Measurements from ENCODE around the gene TSHZ2. TPM values are rescaled to one million over a fixed set of nuclear protein-coding genes. Genes with fewer than 3 reads are reported as not detected.

TSHZ2 gene, protein sequence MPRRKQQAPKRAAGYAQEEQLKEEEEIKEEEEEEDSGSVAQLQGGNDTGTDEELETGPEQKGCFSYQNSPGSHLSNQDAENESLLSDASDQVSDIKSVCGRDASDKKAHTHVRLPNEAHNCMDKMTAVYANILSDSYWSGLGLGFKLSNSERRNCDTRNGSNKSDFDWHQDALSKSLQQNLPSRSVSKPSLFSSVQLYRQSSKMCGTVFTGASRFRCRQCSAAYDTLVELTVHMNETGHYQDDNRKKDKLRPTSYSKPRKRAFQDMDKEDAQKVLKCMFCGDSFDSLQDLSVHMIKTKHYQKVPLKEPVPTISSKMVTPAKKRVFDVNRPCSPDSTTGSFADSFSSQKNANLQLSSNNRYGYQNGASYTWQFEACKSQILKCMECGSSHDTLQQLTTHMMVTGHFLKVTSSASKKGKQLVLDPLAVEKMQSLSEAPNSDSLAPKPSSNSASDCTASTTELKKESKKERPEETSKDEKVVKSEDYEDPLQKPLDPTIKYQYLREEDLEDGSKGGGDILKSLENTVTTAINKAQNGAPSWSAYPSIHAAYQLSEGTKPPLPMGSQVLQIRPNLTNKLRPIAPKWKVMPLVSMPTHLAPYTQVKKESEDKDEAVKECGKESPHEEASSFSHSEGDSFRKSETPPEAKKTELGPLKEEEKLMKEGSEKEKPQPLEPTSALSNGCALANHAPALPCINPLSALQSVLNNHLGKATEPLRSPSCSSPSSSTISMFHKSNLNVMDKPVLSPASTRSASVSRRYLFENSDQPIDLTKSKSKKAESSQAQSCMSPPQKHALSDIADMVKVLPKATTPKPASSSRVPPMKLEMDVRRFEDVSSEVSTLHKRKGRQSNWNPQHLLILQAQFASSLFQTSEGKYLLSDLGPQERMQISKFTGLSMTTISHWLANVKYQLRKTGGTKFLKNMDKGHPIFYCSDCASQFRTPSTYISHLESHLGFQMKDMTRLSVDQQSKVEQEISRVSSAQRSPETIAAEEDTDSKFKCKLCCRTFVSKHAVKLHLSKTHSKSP (N-terminal part only)
- total RNA-seq, result 10 to 100 TPM; 34.1 to 37.8 TPM

DNA sequence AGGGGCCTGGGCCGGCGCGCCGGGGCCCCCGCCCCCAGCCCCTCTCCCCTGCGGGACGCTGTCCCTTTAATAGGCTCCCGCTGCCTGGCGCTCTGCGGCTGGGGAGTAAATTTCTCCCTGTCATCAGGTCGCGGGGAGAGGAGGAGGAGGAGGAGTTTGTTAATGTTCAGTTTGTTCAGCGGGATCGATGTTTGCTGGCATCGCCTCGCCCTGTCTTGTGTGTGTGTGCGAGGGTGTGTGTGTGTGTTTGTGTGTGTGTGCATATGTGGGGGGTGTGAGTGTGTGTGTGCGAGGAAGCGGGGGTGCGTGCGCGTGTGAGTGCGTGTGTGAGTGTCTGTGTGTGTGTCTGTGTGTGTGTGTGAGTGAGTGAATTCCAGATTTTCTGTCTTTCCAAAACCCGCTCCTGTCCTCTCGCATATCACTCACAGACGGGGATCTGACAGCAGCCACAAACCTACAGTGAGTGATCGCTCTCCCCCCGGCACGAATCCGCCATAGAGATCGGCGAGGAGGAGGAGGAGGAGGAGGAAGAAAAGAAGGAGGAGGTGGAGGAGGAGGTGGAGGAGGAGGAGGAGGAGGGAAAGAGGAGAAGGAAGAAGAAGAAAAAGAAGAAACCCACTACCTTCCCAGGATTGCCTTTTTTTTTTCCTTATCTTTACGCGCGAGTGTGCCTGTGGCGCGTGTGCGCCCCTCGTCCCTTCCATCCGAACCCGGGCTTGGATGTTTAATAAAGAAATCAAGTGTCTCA is at the start of gene TSHZ2:
TSHZ2 (plus strand) TSS at position 169 of the 748 bp plus-strand sequence. CDS start 936 bp downstream, outside the sequence.
- Mint-ChIP-seq H3K27ac (peak within 1 kb of the TSS; percentile 98), H3K4me3 (peak within 1 kb of the TSS; percentile 94), H3K9me3 (no peaks in the 10 kb centered on the region), H3K36me3 (ENCODE audit: low read depth) (peaks cover 34% of the 10 kb centered on the region), H3K4me1 (ENCODE audit: low read depth) (peaks cover 34% of the 10 kb centered on the region), H3K27me3 (ENCODE audit: low read depth) (no peaks in the 10 kb centered on the region)
- CTCF ChIA-PET, result no interaction called here
- intact Hi-C loops (cut with micrococcal nuclease), result loop anchor here (5.0 kb wide), 3 partner anchors 100 to 660 kb away; no protein-coding TSS in a partner anchor
- peak; percentile 73 for DNase-seq

DNA sequence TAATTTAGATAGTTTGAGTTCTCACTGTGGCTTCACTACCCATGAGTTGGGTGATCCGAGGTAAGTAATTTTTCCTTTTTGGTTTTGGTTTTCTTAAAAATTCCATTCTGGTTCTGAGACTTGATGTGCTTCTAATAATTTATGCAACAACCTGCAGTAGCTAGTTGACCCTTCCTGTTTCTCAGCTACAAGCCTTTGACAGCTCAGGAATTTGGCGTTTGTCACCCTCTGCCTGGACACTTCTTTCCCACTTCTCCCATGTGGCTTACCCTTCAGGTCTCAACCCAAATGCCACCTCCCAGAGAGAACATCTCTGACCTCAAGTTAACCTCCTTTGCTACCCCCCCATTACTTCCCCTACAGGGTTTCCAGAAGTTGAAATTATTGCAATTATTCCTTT is 49.7 kb upstream of the TSHZ2 start:
- CTCF ChIA-PET, result no interaction called here
- H3K4me1 Mint-ChIP-seq (ENCODE audit: low read depth), result peaks cover 17% of the 10 kb centered on the region
- peaks cover 5% of the 10 kb centered on the region for H3K27me3 Mint-ChIP-seq (ENCODE audit: low read depth)
- no peak overlapping the region for H3K4me3 Mint-ChIP-seq
- H3K27ac Mint-ChIP-seq, result no peak overlapping the region
- intact Hi-C loops (cut with micrococcal nuclease), result no loop called here
- no peak for DNase-seq
- no peaks in the 10 kb centered on the region for H3K36me3 Mint-ChIP-seq (ENCODE audit: low read depth)
- H3K9me3 Mint-ChIP-seq, result no peaks in the 10 kb centered on the region

DNA sequence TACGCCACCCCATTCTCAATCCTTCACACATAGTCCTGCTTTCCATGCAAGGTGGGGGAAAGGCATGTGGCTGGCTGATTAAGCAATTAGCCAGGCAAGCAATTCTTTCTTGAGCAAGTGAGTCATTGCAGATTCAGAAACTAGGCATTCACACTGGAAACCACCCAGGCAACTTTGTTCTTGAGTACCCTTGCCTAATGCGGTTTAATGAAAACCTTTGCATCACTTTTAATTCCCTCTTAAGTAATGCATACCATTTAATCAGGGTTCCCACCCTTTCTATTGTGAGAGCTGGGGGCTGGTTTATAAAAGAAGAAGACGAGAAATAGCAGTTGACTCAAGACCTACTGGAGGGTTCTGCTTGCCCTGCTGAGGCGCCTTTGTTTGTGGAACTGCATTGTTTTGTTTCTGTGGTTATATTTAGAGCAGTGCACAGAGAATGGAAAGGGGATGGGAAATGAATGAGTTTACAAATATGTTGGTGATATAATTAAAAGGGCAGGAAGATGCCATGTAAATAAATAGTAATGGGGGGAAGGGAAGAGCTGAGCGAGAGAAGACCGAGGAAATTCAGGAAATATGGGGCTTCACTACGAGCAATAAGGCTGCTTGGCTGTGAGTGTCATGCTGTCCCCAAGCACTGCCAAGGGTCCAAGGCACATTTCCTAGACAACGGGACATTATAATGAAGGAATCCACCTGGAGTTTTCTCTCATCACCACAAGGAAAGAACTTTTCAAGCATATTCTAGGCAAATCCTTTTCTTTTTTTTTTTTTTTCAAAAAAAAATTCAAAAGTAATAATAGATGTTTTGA is 48.8 kb upstream of the TSHZ2 start:
- CTCF ChIA-PET, result no interaction called here
- intact Hi-C loops (cut with micrococcal nuclease), result no loop called here
- no peak overlapping the region for H3K27ac Mint-ChIP-seq
- DNase-seq, result peak; percentile 45
- H3K27me3 Mint-ChIP-seq (ENCODE audit: low read depth), result peaks cover 5% of the 10 kb centered on the region
- H3K4me3 Mint-ChIP-seq, result peak overlapping the region; percentile 14
- no peaks in the 10 kb centered on the region for H3K36me3 Mint-ChIP-seq (ENCODE audit: low read depth)
- no peaks in the 10 kb centered on the region for H3K9me3 Mint-ChIP-seq
- peaks cover 17% of the 10 kb centered on the region for H3K4me1 Mint-ChIP-seq (ENCODE audit: low read depth)

DNA sequence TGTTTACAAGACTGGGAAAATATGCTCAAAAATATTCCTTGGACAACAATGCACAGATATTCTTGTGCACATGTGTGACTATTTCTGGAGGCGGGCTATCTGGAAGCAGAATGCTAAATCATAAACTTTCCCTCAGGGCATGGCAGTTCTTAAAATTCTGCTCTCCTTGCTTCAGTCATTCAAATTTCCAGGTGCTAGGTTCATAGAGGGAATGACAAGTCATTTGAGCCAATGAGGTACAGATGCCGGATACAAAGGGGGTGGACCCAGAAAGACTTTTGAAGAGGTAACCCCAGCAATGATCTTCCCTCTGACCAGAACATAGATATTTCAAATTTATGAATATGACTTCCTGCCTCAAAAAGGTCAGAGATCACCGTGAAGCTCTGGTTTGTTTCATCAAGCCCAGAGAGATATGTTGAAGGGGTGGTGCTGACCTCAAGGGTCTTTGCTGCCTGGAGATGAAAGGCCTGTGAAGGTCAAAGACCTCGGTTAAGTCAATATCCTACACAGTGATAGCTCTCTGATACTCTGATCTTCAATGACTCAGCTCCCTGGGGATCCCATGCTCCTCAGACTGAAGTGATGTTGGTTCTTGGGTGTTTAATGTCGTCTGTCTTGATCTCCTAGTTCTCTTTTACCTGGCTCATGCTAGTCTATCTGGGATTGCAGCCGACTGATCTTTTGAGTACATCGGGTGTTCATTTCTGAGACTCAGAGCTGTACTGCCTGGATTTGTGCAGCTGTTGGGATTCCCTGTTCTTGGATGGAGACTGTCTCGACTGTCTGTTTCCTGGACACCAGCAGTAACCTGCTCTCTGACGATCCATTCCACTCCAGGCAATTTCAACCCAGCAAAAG is 47.5 kb upstream of the TSHZ2 start:
- intact Hi-C loops (cut with micrococcal nuclease), result no loop called here
- H3K36me3 Mint-ChIP-seq (ENCODE audit: low read depth), result no peaks in the 10 kb centered on the region
- no peaks in the 10 kb centered on the region for H3K9me3 Mint-ChIP-seq
- no peak for DNase-seq
- no peak overlapping the region for H3K27ac Mint-ChIP-seq
- peaks cover 5% of the 10 kb centered on the region for H3K27me3 Mint-ChIP-seq (ENCODE audit: low read depth)
- peaks cover 17% of the 10 kb centered on the region for H3K4me1 Mint-ChIP-seq (ENCODE audit: low read depth)
- H3K4me3 Mint-ChIP-seq, result no peak overlapping the region
- CTCF ChIA-PET, result no interaction called here

DNA sequence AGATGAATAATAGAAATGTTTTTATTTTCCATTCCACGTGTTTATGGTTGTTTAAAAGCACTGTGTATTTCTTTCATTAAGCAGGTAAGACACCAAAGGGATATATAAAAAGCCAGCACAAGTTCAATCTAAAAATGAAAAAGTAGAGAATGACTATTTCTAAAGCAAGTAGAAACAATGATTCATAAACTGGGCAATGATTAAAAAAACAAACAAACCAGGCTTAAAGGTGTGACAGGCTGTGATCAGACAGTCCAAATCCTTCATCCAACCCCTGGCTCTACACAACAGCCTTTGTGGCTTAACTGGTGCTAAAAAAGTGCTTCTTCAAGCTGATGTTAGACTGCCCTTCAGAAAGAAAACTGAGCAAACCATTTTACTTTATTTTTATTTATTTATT is 45.7 kb upstream of the TSHZ2 start:
- H3K27ac Mint-ChIP-seq, result no peak overlapping the region
- no peaks in the 10 kb centered on the region for H3K9me3 Mint-ChIP-seq
- CTCF ChIA-PET, result no interaction called here
- peaks cover 5% of the 10 kb centered on the region for H3K27me3 Mint-ChIP-seq (ENCODE audit: low read depth)
- DNase-seq, result no peak
- no peak overlapping the region for H3K4me3 Mint-ChIP-seq
- H3K36me3 Mint-ChIP-seq (ENCODE audit: low read depth), result no peaks in the 10 kb centered on the region
- peaks cover 17% of the 10 kb centered on the region for H3K4me1 Mint-ChIP-seq (ENCODE audit: low read depth)
- intact Hi-C loops (cut with micrococcal nuclease), result no loop called here

DNA sequence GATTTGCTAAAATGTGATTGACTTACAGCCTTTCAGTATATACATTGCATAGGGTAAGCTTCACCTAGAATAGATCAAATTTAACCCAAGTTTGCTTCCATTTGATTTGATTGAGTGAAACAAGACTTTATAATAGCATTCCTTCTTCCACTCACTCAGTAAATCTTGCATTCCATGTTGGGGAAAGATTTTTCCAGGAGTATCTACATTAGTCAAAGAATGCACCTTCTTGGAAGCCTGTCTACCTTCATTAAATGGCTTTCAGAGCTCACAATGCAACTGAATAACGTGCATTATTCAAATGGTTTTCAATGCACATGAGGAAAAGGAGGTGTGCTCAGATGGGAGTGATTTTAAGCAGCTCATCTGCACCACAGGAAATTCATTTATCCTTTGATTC is 38.3 kb upstream of the TSHZ2 start:
- no peak overlapping the region for H3K4me3 Mint-ChIP-seq
- no peaks in the 10 kb centered on the region for H3K36me3 Mint-ChIP-seq (ENCODE audit: low read depth)

DNA sequence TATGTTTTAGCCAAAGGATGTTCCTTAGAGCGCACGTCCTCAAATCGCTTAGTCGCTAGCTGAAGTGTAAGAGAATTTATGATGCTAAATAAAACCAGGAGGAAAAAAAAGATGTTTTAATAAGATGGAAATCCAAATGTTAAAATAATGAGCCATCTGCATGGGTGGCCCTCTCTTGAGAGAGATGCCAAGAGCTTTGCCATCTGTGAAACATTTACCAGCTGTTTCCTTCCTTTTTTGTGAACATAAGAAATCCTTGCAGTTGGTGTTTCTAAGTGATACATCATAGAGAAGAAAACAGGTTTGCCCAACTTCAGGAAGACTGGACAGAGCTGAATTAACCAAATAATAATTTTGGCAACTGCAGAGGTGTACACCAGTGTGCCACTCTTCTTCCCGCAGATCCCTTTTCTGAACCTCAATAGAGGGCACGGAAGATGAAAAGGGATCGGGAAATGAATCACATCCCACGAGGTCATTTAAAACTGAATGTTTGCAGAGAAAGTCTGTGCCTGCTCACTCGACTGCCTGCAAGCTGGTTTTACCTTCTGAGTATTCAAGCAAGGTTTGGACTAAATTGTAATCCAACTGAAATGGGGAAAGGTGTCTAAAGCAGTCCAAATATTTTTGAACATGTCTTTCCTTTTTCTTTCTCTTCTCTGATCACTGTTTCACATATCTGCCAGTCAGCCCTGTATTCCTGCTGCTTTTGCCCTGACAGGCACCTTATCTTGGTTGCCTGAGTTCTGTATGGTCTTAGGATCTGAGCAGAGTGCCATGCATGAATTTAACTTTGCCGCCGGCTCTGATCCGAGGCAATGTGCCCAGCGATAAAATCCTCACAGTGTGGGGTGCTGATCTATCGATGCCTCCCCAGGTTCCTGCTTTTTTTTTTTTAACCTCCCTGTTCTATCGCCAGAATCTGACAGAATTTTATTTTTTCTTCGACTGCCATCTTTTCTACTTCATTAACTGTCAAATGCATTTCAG is 35.5 kb upstream of the TSHZ2 start:
- Mint-ChIP-seq H3K4me3 (no peak overlapping the region), H3K9me3 (no peaks in the 10 kb centered on the region), H3K36me3 (ENCODE audit: low read depth) (no peaks in the 10 kb centered on the region), H3K27ac (no peak overlapping the region), H3K27me3 (ENCODE audit: low read depth) (no peaks in the 10 kb centered on the region), H3K4me1 (ENCODE audit: low read depth) (peaks cover 2% of the 10 kb centered on the region)
- DNase-seq, result no peak
- CTCF ChIA-PET, result interaction anchor here (0.6 to 0.7 kb wide), 2 partner anchors 33 to 62 kb away, joined by 3 to 5 read pairs; no protein-coding TSS in a partner anchor
- intact Hi-C loops (cut with micrococcal nuclease), result no loop called here

More for the DNA sequence above, 38.3 kb upstream of the TSHZ2 start:
- DNase-seq, result no peak
- no peak overlapping the region for H3K27ac Mint-ChIP-seq
- H3K9me3 Mint-ChIP-seq, result no peaks in the 10 kb centered on the region
- intact Hi-C loops (cut with micrococcal nuclease), result no loop called here
- no peaks in the 10 kb centered on the region for H3K27me3 Mint-ChIP-seq (ENCODE audit: low read depth)
- H3K4me1 Mint-ChIP-seq (ENCODE audit: low read depth), result peaks cover 2% of the 10 kb centered on the region
- CTCF ChIA-PET, result no interaction called here

DNA sequence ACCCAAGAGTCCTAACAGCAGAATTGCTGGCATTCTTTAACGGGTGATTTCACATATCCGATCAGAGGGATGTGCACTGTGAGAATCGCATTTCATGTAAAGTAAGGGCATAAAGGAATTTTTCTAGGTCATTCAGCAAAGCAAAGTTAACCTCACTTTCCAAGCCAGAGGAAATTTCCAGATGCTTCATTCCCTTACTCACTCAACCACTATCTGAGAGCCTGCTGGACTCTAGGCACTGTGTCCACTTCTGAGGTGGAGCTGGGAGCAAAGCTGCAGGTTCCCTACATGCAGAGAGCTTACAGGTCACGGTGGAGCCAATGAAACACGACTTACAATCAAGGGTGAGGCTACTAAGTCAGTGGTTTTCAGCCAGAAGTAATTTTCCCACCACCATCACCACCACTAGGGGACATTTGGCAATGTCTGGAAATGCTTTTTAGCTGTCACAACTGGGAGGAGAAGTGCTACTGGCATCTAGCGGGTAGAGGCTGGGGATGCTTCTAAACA is 34.5 kb upstream of the TSHZ2 start:
- Mint-ChIP-seq H3K27ac (no peak overlapping the region), H3K9me3 (no peaks in the 10 kb centered on the region), H3K36me3 (ENCODE audit: low read depth) (no peaks in the 10 kb centered on the region), H3K4me3 (no peak overlapping the region), H3K27me3 (ENCODE audit: low read depth) (no peaks in the 10 kb centered on the region), H3K4me1 (ENCODE audit: low read depth) (peaks cover 2% of the 10 kb centered on the region)
- intact Hi-C loops (cut with micrococcal nuclease), result no loop called here
- CTCF ChIA-PET, result no interaction called here
- DNase-seq, result no peak

DNA sequence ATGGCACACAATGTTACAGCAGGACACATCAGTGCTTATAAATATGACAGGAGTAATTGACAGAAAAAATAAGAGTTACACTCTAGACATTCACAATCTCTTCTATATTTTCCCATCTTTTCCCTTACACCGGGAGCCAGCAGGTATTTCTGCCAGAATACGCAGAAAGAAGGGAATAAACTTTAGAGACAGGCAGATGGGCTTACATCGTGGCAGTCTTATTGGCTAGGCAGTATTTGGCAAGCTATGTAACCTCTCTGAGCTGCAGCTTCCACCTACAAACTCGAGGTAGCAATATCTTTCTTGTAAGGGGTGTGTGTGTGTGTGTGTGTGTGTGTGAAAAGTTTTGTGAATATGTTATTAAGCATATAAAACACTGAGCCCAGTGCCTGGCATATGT is 33.0 kb upstream of the TSHZ2 start:
- Mint-ChIP-seq H3K4me1 (ENCODE audit: low read depth) (peaks cover 6% of the 10 kb centered on the region), H3K27ac (no peak overlapping the region), H3K9me3 (no peaks in the 10 kb centered on the region), H3K36me3 (ENCODE audit: low read depth) (no peaks in the 10 kb centered on the region), H3K4me3 (no peak overlapping the region), H3K27me3 (ENCODE audit: low read depth) (no peaks in the 10 kb centered on the region)
- DNase-seq, result no peak
- CTCF ChIA-PET, result no interaction called here
- intact Hi-C loops (cut with micrococcal nuclease), result no loop called here

DNA sequence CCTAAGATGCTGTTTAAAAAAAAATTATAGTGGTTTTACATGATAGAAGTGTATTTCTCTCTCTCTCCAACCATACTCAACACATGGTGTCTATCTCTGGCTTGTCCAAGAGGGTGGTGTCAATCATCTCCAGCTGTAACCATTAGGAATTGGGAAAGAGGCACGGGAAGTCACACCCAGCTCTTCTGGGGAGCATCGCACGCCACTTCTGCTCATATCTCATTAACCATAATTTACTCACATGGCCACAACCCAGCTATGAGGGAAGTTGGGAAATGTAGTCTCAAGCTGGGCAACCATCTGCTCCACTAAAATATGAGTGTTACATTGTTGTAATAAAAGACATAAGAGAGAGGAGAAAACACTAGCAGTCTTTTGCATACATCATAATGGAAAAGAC is 30.4 kb upstream of the TSHZ2 start:
- Mint-ChIP-seq H3K4me1 (ENCODE audit: low read depth) (peaks cover 4% of the 10 kb centered on the region), H3K36me3 (ENCODE audit: low read depth) (no peaks in the 10 kb centered on the region), H3K27me3 (ENCODE audit: low read depth) (no peaks in the 10 kb centered on the region), H3K9me3 (no peaks in the 10 kb centered on the region), H3K27ac (no peak overlapping the region), H3K4me3 (no peak overlapping the region)
- intact Hi-C loops (cut with micrococcal nuclease), result no loop called here
- CTCF ChIA-PET, result interaction anchor here (0.6 kb wide), 1 partner anchor 836 kb away, joined by 4 read pairs; no protein-coding TSS in a partner anchor
- DNase-seq, result no peak

Measured in activated naive CD4-positive, alpha-beta T cell treated with anti-CD3 and anti-CD28 coated beads for 36 hours (primary cell).